Stimulated activated CD4-positive, alpha-beta T cell treated with anti-CD3 and anti-CD28 coated beads, Interleukin-12 subunit alpha, Interleukin-12 subunit beta, amount 100 ng/mL, for 24 hours (primary cell): Measurements from ENCODE around the gene RBM10.

Source experiments
- DNase-seq, 2 experiments: peaks; one replicate each; pipeline ENCODE4 v3.0.0-alpha.2; 2020; ENCODE audit warnings: low read depth in 2 of 2

RBM10 gene

GRCh38 chrX:47176101-47176740 is 31.2 kb downstream of the RBM10 start:
- no peak for DNase-seq

- DNase-seq, result no peak
These were observed 32.1 kb downstream of the RBM10 start for GRCh38 chrX:47177079-47177478.

- DNase-seq, result no peak
These were observed 33.3 kb downstream of the RBM10 start for GRCh38 chrX:47178337-47178736.

GRCh38 chrX:47179221-47179927 is 34.4 kb downstream of the RBM10 start:
- no peak for DNase-seq

GRCh38 chrX:47179928-47180255 is 34.9 kb downstream of the RBM10 start:
- no peak for DNase-seq

- no peak for DNase-seq
These were observed 35.3 kb downstream of the RBM10 start for GRCh38 chrX:47180346-47180745.

- no peak for DNase-seq
These were observed 36.3 kb downstream of the RBM10 start for GRCh38 chrX:47181301-47181700.

GRCh38 chrX:47182106-47182700 is 37.2 kb downstream of the RBM10 start:
- DNase-seq, result no peak

GRCh38 chrX:47184486-47184885 is 39.5 kb downstream of the RBM10 start:
- no peak for DNase-seq

- no peak for DNase-seq
These were observed 40.2 kb downstream of the RBM10 start for GRCh38 chrX:47185241-47185640.

- no peak for DNase-seq
These were observed 41.2 kb downstream of the RBM10 start for GRCh38 chrX:47186096-47186740.

- no peak for DNase-seq
These were observed 42.2 kb downstream of the RBM10 start for GRCh38 chrX:47187106-47187677.

- DNase-seq, result no peak
These were observed 44.9 kb downstream of the RBM10 start for GRCh38 chrX:47189906-47190305.

GRCh38 chrX:47190445-47191269 is 45.6 kb downstream of the RBM10 start:
- DNase-seq, result peak; percentile 63 to 75

GRCh38 chrX:47191331-47191730 is 46.3 kb downstream of the RBM10 start:
- DNase-seq, result peak; percentile 22 to 25

- DNase-seq, result no peak
These were observed 46.9 kb downstream of the RBM10 start for GRCh38 chrX:47191806-47192401.

GRCh38 chrX:47193475-47194193 is 48.6 kb downstream of the RBM10 start, which contains the start of gene UBA1:
Gene UBA1 (plus strand): TSS chrX:47193829. CDS start chrX:47198803, 4,974 bp downstream.
- peak; percentile 80 to 87 for DNase-seq

- DNase-seq, result no peak
These were observed 49.3 kb downstream of the RBM10 start for GRCh38 chrX:47194194-47194787.

GRCh38 chrX:47196098-47196497 is 51.1 kb downstream of the RBM10 start:
- no peak for DNase-seq

- no peak for DNase-seq
These were observed 52.5 kb downstream of the RBM10 start for GRCh38 chrX:47197526-47197925.
